Superior temporal gyrus (tissue), 1 donor: ENCODE data around the gene PORCN.

Source experiments
- DNase-seq: peaks from one replicate; pipeline ENCODE4 v3.0.0-alpha.2; 2016; ENCODE audit errors: extremely low spot score

Gene PORCN

DNA sequence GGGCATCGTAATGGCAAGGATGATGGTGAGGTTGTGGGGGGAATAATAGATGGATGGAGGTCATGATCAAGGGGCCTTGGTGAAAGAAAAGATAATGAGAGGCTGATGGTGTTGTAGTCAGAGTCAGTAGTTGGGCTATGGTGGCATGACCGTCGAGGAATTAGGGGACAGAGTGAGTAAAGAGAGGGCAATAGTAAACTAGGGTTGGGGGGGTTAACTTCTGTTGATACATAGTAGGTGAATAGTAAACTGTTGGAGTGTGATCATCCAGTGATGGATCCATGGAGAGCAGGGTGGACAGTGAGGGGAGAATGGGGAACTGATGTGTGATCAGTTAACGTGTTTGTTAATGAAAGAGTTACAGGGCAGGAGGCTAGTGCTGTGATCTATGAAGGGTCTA is 31.9 kb upstream of the PORCN start:
- no peak for DNase-seq

DNA sequence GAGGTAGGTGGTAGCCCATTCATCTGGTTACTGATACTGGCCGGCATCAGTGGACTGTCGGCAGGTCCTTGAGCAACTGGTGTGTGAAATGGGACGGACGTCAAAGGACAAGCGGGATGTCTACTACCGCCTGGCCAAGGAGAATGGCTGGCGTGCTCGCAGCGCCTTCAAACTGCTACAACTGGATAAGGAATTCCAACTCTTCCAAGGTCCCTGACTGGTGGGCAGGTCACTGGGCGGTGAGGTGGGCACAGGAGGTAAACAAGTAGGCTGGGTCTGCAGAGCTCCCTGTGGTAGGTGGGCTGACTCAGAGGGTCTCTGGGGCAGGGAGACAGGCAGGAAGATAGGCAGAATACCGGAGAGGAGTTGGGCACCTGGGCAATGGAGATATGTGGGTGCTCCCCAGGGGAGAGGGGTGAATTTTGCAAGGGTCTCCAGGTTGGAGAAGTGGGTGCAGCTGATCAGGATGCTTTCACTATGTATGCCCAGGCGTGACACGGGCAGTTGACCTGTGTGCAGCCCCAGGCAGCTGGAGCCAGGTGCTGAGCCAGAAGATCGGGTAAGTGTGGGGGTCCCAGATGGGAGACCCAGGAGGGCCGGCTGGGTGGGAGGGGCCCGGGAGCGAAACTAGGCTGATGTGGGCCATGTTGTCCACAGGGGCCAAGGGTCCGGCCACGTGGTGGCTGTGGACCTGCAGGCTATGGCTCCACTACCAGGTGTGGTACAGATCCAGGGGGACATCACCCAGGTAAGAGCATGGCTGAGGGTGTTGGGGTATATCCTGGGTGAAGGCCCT is 30.6 kb upstream of the PORCN start:
- DNase-seq, result no peak

DNA sequence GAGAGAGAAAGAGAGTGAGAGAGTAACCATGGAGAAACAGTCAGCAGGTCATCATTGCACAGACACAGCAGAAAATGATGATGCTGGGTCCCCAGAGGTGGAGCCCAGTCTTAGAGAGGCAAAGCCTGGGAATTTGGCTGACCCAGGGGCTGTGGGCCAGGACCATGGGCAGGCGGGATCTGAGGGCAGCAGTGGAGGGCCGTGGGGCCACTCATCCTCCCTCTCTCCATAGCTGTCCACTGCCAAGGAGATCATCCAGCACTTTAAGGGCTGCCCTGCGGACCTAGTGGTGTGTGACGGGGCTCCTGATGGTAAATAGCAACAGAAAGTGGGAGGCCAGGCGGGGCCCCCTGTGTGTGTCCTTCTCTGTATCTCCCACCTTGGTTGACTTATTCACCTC is 30.0 kb upstream of the PORCN start:
- no peak for DNase-seq

DNA sequence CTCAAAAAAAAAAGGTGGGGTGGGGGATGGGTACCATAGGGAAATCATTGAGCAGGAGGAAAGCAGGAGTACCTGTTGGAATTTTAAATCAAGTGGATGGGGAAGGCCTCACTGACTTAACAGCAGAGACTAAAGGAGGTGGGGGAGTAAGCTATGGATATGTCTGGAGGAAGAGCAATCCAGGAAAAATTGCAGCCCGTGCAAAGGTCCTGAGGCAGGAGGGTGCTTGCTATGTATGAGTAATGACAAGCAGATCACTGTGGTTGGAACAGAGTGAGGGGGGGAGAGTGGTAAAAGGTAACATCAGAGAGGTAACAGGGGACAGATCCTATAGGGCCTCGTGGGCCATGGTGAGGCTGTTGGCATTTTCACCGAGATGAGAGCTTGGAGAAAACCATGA is 28.6 kb upstream of the PORCN start:
- no peak for DNase-seq

DNA sequence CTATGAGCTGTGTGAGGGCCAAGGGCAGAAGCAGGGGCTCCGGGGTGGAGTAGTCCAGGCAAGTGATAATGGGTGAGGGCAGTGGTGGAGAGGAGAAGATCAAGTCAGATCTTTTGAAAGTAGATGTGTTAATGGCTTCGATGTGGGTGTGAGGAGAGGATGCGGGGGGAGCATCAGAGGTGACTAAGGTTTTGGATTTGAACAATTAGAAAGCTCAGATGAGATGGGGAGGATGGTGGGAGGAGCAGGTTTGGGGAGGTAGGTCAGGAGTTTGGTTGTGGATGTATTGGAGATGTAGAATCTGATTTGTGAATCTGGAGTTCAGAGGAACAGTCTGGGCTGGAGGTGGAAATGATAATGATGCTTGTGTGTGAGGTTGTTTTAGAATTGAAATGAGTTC is 28.2 kb upstream of the PORCN start:
- no peak for DNase-seq

DNA sequence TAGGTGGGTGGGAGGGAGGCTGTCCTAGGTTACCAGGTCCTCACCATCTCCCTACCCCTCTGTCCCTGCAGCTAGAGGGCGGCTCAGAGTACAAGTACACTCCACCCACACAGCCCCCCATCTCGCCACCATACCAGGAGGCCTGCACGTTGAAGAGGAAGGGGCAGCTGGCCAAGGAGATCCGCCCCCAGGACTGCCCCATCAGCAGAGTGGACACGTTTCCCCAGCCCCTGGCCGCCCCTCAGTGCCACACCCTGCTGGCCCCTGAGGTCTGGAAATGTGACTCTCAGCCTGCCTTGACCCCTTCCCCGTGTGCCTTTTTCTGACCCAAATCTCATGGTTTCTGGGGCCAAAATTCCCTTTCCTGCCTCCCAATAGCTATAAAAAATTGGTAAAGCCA is 26.3 kb upstream of the PORCN start:
- DNase-seq, result no peak

DNA sequence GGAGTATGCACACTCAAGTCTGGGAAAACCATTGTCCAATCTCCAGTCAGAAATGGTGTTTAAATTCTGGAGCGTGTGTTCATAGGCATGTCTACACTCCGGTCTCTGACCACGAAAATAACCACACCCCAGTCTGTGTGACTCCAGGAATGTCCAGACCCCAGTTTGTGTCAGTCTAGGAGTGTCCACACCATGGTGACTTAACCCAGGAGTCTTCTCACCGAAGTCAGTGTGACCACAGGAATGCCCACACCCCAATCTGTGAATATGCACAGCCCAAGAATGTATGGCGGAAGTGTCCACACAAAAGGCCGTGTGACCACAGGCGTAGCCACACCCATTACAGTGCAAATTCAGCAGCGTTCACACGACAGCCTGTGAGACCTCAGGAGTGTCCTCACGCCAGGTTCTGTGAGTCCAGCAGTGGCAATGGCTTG is 21.4 kb upstream of the PORCN start:
- DNase-seq, result no peak

DNA sequence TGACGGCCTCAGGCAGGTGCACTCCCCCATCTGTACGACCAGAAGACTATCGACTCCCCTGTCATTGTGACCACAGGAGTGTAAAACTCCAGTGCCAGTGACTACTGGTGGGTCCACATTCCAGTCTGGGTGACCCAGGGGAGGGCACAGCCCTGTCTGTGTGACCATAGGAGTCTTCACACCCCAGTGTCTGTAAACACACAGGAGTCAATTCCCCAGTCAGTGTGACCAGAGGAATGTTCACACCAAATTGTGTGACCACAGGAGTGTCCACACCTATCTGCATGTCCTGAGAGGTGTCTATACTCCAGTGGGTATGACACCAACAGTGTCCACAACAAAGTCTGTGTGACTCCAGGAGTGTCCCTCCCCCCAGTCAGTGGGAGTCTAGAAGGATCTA is 20.8 kb upstream of the PORCN start:
- DNase-seq, result no peak

DNA sequence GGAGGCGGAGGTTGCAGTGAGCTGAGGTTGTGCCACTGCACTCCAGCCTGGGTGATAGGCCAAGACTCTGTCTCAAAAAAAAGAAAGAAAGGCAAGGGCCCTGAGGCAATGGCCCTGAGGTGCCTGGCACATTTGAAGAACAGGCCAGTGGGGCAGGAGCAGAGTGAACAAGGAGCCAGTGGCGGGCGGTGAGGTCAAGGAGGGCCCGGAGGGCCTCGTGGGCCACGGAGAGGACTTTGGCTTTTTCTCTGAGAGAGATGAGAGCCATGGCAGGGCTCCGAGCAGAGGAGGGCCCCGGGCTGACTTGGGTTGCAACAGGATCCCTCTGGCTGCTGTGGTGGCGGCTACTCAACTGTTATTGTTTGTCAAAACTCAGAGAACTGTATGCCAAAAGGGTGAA is 19.5 kb upstream of the PORCN start:
- DNase-seq, result no peak

DNA sequence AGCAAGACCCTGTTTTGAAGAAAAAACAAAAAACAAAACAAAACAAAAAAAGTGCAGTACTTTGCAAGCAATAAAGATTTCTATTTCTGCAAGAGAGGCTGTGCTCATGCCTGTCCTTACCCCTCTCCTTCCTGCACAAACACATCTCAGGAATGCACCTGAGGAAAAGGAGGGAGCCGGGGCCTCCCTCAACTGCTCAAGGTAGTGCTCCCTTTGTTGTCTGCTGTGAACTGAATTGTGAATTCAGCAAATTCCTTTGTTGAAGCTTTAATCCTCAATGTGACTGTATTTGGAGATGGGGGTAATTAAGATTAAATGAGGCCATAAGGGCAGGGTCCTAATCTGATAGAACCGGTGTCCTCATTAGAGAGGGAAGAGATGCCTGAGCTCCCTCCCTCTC is 18.9 kb upstream of the PORCN start:
- DNase-seq, result no peak

DNA sequence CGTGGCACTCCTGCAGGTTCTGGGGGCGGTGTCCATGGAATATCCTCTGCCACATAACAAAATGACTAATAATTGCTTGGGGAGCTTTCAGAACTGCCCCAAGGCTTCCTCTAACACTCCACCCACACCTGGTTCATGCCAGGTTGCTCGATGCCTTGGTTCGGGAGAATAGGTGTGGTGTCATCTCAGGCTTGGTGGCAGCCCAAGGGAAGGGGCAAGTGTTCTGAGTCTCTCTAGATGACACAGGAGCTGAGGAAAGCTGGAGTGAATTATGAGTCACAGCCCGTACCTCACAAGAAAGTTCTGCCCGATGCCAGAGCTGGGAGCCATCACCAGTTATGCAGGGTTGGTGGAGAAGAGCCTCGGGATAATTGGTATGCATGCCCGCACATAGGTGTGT is 18.1 kb upstream of the PORCN start:
- no peak for DNase-seq

DNA sequence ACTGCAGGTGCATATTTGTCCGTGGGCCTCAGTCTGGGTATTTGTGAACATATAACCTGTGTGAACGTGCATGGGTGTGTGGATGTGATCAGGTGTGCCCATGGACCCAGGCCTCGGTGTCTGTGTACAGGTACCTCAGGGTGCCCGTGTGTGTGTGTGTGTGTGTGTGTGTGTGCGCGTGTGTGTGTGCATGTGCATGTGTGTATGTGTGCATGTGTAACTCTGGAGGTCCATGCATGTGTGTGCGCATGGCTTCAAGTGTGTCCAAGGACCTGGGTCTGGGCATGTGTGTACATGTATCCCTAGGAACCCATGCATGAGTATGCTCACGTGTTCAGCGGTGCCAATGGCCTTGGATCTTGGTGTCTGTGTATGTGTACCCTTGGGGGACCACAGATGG is 17.0 kb upstream of the PORCN start:
- DNase-seq, result no peak

DNA sequence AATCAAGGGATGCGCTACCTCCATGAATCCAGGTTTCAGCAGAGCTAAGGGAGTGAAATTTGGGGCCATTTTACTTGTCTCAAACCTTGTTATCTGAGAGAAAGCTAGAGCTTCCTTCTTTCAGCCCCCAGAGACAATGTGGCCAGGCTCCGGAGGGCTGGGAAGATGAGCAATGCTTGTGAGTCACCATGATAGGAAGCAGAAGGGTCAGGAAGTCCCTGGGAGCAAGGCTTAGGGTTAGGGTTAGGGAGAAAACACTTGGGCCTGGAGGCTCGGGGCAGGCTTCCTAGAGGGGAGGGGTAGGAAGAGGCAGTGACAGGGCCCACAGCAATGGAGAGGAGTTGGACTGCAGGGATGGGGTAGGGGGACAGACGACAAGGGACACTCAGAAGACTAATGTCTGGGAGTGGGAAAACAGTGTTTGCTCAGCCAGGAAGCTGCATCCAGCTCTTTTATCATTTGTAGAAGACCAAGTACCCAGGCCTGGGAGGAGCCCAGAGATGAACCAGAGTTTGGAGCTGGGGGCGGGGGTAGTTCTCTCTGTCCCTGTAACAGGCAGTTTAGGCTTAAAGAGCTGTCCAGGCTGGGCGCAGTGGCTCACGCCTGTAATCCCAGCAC is 16.4 kb upstream of the PORCN start:
- DNase-seq, result no peak

DNA sequence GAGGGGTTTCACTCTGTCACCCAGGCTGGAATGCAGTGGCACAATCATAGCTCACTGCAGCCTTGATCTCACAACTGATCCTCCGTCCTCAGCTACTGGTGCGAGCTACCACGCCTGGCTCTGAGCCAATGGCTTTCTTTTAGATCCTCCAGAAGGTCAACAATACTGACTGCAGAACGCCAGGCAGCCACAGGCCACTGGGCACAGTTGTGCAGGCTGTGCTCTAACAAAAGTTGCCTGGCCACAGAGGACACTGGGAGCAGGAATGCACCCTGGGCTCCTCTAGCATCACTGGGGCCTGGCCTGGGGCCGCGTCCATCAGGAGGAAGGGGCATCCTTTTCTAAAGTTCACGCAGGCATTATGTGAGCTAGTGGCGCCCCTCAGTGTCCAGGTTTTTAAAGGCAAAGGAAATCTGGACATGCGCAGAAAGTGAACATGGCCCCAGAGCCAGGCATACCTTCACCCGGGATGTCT is 14.9 kb upstream of the PORCN start:
- DNase-seq, result no peak

DNA sequence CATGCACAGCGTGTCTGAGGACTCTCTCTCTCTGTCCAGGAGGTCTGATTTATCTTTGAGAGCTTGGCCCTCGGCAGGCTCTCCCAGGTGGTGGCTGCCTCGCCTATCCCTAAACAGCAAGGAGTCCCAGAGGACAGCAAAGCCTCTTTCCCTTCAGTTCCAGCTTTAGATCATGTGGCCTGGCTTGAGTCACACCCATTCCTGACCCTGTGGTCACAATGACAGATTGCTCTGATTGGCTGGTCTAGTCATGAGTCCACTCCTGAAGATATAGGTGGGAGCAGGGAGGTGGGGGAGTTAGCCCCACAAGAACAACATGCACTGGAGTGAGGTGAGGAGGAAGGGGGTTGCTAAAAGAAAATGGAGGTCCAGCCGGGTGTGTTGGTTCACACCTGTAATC is 12.1 kb upstream of the PORCN start:
- DNase-seq, result no peak

DNA sequence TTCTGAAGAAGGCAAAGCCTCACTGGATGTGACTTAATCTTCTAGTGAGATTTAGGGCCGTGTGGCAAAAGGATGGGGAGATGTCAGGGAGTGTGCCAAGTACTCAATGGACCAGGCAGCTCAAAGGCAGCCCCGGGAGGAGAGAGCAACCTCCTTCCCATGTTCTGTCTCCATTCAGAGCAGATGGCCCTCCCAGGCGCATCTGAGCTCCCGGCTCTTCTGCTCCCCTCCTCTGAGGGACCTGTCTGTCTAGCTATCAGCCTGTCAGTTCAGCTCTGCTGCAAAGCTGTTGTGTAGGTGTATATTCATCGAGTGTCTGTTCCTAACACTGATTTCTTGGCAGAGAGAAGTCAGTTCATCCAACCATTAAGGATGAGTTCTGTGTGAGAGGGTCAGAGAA is 10.9 kb upstream of the PORCN start:
- no peak for DNase-seq

DNA sequence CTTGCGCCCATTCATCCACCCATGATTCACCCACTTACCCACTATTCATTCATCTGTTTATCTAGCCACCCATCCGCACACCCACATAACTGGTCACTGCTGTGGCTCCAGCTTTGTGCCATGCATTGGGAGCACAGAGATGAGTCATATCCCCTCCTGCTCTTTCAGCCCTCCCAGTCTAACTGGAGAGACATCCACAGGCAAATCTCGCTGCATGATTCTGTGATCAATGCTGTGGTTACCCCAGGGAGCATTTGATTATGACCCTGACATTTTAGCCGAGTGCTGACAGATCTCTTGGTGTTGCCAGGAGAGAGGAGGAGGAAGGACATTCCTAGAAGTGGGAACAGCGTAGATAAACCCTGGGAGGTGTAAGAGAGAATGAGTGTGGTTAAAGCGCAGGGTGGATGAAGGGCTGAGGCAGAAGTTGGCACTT is 10.4 kb upstream of the PORCN start:
- no peak for DNase-seq

DNA sequence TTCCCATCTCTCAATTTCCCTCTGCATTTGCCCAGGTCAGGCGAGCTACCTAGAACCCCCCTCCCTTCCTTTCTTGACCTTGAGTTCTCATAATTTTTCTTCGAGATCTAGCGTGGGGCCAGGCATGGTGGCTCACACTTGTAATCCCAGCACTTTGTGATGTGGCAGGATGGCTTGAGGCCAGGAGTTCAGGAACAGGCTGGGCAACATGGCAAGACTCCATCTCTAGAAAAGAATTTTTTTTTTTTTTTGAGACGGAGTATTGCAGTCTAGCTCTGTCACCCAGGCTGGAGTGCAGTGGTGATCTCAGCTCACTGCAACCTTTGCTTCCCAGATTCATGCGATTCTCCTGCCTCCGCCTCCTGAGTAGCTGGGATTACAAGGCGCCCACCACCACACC is 4.5 kb upstream of the PORCN start:
- no peak for DNase-seq

DNA sequence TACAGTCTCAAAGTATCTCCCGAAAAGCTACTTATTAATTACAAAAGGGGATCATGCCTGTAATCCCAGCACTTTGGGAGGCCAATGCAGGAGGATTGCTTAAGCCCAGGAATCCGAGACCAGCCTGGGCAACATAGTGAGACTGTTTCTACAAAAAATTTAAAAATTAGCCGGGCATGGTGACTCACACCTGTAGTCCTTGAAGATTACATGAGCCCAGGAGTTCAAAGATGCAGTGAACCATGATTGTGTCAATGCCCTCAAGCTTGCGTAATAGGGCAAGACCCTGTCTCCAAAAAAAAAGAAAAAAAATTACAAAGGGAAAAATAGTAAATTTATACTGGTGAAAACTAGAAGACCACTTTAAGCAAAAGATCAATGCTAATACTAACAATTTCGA is 3.3 kb upstream of the PORCN start:
- DNase-seq, result no peak

DNA sequence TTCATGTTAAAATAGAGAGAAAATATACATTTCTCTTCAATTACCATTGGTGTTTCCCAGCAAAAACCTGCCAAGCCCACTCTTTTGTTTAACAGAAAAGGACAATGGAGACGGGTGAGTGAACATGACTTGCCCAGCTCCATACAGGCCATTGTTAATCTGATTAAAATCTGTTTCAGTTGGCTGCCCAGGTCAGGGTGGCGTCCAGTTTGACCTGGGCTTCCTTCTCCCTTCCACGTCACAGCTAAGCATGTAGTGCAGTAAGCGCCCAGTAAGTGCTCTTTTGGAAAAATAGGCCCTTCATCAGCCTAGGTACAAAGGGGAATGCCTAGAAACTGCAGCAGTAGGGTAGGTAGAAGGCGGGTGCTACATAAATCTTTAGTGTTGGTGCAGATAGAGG is 1.5 kb upstream of the PORCN start:
- DNase-seq, result no peak

DNA sequence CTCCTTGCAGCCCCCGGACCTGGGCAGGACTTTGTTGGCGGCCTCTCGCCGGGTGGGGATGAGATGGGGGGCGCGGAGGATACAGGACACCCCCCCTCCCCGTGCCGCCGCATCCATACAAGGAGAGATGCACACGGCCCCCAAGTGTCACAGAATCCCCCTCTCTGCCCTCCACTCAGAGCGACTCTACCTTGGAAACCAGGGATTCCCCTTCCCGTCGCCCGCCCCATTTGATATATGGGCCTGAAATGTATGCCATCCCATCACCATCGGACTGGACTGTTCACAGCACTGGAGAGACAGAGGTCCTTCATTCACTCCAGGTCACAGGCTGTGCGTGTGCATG is 426 bp downstream of the PORCN start:
- DNase-seq, result no peak

DNA sequence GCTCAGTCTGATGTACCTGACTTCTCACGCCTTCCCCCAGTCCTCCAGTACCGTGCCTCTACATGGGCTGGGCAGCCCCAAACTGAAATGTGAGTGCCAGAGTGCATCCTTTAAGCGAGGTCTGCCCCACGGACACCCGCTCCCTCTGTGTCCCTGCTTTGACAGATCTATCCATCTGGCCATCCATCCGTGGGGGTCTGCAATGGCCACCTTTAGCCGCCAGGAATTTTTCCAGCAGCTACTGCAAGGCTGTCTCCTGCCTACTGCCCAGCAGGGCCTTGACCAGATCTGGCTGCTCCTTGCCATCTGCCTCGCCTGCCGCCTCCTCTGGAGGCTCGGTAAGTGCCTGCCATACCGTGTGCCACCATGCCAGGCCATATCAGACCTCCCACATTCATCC is 827 bp downstream of the PORCN start:
- DNase-seq, result no peak

DNA sequence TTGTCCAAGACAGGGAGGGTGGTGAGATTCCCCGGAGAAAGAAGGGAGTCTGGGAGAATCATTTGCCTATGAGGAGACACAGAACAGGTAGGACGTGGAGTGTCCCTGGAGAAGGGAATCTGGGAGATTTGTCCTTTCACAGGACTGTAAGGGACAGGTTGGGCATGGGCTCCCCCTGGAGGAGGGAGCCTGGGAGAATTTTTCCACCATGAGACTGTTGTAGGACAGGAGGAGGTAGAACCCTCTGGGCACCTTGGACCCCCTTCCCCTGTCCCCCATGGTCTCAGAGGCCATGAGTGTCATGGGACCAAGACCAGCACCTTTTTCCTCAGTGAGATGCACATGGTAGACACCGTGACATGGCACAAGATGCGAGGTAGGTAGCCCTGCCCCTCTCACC is 2.8 kb downstream of the PORCN start:
- no peak for DNase-seq
